DMS114 treated with DMSO at 0.1 percent for 48 hours (cell line): ENCODE data around the gene ANXA3.
"Not testable (repeated sequence)": the region's sequence is repeated elsewhere in the genome, so short reads cannot be mapped to it uniquely, and the experiment has no call there.

Source experiments
- DNase-seq: peaks from one replicate; lab custom pipeline; 2025; ENCODE audit not compliant: unreplicated experiment; lab: John Stamatoyannopoulos, UW

Gene ANXA3

DNA sequence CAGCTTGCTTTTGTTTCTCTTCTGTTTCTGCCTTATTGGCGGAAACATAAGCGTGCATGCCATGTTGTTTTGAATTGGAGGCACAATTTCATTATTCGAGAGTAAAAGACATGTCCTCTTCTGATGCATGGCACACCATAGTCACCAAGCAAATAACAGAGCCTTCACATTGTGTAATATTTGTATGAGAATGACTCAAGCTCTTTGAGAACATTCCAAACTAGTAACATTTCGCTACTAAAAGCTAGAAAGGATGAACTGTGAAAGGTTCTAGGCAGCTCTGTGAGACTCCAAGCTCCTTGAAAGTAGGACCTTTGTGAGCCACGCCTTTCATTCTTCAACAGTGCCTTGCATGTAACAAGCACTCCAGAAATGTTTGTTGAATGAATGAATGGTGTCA lies 9.2 kb upstream of the ANXA3 start:
- DNase-seq = no peak

DNA sequence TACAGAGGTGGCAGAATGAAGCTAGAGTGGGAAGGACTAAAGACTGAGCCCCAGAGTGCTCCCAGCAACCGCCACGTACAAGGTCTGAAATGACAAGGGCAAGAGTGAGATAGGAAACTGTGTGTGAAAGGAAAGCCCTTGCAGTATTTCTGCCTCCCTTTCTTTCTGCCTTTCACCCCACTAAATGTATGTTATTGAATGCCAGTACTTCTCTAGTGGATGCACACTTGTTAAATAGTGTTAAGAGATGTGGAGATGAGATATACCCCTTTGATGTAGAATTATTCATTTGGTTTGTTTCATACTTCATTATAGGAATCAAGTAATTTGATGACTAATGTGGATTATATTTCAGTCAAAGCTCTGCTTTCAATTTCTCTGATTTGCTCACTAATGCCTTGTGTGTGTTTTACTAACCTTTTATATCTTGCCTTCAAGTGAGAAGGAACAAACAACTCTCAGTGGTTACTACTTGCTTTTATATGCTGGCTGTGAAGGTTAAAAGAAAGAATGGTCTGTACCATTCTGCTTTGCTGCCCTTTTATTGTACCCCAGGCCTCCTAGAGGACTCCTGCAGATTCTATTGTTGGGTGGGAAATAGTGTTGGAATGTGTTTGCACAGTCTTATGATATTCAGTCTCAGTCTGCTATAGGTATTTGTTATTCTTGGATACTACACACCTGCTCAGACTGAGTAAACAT lies 8.0 kb upstream of the ANXA3 start:
- DNase-seq = no peak

DNA sequence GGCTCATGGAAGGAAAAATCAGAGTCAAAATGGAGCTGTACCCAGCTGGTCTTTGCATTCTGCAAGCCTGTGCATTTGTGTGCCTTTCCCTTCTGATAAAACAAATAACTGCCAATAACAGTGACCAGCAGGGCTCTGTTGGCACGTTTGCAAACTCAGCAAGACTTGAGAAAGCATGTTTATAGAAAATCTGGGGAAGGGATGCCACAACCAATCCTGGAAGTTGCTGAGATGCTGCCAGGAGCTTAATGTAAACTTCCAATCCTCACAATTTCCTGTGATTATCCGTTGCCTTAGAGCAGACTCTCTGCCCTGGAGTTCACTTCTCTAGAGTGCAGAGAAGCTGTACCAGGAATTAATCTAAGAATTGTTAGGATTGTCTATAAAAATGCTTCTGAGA lies 6.9 kb upstream of the ANXA3 start:
- DNase-seq = no peak

DNA sequence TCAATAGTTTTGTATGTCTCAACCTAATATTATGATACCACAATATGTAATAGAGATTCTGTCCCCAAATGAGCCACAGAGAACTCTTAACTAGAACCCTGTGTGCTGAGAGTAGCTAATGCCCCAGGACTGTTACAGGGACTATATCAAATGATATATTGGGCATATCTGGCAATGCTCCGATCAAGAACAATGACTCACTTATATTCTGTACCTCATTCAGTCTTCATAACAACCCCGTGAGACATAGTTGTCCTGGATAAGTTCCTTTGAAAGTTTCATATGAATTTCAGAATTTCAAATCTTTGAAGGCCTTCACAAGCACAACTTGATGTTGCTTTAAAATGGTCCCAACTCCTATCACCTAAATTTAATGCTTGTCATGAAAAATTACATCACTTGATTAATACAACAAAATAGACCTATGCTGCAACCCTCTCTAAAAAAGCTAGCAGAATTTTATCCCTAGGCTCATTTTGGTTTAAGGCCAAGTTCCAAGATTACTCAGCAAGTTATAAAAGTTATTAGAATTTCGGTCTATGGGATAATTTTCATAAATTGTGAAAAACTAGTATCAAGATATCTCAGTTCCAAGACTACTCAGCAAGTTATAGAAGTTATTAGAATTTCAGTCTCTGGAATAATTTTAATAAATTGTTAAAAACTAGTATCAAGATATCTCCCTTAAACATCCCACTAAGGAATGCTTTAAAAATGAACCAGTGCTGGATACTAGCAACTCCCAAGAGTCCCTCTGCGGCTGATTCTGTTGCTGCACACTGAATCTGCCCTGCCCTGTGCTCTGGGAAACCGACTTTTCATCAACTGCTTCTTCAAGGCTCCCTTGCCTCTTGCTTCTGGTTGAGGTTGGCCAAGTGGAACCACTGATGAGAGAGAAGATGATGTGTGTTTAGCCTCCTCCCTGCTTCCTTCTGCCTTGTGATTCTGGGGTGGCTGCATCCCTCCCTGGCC lies 6.0 kb upstream of the ANXA3 start:
- no peak for DNase-seq

DNA sequence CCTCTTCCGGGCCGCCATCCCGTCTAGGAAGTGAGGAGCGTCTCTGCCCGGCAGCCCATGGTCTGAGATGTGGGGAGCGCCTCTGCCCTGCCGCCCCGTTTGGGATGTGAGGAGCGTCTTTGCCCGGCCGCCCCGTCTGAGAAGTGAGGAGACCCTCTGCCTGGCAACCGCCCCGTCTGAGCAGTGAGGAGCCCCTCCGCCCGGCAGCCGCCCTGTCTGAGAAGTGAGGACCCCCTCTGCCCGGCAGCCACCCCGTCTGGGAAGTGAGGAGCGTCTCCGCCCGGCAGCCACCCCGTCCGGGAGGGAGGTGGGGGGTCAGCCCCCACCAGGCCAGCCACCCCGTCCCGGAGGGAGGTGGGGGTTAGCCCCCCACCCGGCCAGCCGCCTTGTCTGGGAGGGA lies 3.7 kb upstream of the ANXA3 start:
- not testable (repeated sequence) for DNase-seq

DNA sequence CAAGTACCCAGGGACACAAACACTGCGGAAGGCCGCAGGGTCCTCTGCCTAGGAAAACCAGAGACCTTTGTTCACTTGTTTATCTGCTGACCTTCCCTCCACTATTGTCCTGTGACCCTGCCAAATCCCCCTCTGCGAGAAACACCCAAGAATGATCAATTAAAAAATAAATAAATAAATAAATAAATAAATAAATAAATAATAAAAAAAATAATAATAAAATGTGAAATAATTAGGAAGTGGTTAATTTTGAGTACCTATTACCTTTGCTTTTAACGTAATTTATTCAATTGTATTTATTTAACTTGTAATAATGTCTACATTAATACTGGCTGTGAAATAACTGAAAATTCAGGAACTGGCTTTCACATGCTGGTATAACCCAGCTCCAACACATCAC lies 2.7 kb upstream of the ANXA3 start:
- not testable (repeated sequence) for DNase-seq

DNA sequence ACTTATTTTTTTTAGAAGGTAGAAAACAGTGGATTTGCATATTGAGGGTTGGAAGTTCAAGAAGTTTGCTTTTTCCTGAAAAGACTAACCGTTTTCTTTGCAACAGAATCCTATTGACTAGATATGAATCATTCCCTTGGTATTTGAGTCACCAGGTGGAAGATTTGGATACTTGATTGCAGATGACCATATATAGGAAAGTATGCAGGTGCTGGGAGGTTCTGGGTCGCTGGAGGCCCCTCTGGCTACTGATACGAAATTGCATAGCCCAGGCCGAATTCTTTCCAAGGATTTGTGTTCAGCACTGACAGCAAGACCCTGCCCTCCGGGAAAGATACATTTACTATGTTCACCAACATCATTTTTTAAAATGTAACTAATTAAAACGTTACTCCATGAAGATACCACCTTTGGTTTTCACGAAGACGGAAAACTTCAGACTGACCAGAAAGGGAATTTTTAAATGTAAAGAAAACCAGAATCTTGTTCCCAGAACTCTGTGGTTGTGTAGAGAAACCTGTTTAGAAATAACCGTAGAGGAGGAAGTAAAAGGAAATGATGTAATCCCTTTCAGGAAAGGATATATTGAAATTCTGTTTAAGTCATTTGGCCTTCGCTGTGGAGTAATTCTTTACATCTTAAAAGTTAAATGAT lies 946 bp downstream of the ANXA3 start:
- no peak for DNase-seq

DNA sequence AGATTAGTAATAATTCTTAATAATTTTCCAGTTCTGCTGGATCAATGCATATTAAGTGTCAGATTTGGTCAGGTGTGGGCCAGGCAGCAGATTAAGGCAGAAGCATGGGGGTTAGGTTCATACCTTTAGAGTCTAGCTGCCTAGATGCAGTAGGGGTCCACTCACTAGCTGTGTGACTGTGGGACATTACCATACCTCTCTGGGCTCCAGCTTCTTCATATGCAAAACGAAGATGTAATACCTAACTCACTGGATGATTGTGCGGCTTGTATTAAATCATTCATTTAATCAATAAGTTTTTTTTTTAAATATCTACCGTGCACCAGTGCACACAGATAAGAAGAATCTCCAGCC lies 1.4 kb downstream of the ANXA3 start:
- DNase-seq = no peak

DNA sequence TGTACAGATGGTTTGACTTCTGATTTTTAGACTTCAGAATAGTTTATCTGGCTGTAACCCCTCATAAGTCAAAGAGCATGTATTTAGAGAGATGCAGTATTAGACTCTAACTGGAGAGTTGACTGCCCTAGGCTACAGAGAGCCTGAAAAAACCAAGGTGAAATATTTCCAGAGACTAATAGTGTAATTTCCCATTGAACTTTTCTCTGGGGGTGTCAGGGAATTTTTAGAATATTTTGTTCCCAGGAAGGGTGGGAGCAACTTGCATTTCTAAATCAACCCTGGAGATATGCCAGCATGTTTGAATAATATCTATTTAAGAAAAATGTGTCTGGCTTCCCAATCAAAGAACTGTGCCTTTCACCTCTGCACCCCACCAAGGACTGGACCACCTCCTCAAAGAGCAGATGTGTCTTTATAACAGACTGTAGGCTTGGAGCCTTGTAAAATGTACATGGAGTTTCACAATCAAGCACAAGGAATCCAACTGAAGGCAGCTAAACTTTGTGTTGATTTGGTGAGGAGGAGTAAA lies 2.0 kb downstream of the ANXA3 start:
- no peak for DNase-seq

DNA sequence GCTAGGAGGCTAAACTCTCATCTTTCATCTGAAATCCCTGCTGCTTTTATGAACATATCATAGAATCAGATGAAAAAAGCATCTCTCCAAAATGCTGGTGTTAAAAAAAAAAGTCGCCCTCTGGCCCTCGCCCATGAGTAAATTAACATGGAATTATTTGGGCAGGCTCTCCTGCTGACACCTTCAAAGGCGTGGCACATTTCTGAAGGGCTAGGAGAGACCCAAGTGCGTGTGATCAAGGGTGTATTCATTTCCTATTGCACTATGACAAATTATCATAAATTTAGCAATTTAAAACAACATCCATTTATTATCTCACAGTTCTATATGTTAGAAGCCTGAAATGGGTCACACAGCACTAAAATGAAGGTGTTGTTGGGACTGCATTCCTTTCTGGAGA lies 5.1 kb downstream of the ANXA3 start:
- DNase-seq = no peak

DNA sequence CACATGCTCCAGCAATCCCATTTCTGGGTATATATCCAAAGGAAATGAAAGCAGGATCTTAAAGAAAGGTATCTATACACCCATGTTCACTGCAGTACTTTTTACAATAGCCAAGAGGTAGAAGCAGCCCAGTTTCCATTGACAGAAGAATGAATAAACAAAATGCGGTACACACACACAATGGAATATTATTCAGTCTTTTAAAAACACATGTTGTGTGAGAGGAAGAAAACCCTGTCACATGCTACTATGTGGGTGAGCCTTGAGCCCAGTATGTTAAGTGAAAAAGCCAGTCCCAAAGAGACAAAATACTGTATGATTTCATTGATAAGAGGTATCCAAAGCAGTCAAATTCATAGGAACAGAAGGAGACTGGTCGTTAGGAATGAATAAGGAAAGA lies 6.3 kb downstream of the ANXA3 start:
- DNase-seq = no peak

DNA sequence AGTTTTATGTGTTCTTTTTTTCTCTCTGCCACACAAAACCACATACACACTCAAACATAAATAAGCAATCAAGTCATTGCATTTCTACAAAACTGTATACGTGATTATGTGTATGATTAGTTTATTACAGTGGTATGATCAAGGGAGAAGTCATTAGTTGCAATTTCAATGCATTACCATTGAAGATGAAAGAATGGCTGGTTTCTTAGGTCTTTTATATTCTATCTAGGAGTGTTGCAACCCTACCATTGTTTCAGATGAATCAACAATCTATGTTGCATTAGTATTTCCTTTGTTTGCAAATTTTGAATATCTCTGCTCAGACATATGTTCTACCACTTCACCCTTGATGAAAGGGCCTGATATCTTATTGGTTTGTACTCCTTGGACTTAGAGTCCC lies 6.8 kb downstream of the ANXA3 start:
- no peak for DNase-seq

DNA sequence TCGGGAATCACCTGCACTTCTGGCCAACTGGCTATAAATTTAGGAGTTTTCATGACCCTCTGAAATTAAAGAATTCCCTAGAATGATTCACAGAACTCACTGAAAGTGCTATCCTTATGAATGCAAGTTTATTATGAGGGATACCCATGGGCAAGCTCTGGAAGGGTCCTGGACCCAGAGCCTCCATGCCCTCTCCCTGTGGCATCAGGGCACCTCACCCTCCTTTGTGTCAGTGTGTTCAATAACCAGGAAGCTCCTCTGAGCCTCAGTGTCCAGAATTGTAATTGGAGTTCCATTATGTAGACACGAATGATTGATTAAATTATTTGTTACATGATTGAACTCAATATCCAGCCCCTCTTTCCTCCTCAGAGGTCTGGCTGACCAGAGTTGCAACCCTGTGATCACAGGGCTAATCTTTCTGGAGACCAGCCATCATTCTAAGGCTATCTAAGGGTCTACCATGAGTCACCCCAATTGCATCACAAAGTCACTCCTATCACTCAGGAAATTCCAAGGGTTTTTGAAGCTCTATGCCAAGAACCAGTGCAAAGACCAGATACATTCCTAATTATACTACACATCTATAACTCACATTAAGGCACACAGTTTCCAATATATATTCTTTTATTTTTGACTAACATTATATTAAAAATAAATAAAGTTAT lies 8.9 kb downstream of the ANXA3 start:
- no peak for DNase-seq

DNA sequence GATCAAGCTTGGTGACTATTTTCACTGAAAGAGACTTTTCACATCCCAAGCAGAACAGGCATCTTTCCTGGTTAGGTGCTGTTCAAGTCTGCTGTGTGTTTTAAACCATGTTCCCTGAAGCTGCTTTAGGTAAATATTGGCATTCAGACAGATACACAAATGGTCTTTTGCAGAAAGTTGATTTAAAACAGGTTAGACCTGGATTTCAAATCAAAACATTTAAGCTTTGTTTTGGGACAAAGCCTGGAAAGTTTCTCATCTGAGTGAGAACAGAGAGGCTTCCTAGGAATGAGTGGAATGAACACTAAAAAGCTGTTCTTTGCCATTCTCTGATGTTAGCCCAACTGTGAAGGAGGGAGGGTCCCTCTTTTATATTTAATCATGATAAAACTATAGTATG lies 10.1 kb downstream of the ANXA3 start:
- no peak for DNase-seq

DNA sequence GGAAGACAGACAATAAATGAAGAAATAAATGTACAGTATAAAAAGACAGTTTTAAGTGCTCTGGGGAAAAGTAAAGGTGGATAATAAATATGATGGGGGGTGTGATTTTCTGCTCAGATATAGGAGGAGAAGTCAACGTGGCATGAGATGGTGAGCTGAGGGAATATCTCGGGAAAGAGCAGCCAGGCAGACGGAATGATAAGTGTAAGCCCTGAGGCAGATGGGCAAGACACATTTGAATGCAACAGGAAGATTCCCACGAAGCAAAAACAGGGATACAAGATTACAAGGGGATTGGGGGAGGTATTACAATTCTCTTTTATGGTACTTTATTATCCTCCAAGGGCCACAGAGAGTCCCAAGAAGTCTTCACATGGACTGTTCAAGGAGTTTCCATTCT lies 11.1 kb downstream of the ANXA3 start:
- DNase-seq = no peak

DNA sequence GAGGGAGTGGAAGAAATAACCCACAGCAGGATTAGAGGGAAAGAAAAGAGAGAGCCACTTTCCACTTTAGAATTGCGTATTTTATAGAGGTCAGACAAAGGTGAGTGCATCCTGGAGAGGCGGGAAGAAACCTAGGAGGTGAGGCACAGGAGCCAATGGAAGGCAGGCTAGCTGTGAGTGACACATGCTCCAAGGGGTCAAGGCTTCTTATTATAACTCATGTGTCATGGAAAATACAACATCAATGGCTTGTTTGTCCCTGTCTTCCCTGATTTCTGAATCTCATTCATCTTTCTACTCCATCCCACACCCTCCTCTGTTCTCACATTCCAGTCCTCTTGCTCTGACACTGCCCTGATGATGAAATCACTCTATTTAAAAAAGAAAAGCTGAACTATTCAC lies 14.4 kb downstream of the ANXA3 start:
- DNase-seq = no peak

DNA sequence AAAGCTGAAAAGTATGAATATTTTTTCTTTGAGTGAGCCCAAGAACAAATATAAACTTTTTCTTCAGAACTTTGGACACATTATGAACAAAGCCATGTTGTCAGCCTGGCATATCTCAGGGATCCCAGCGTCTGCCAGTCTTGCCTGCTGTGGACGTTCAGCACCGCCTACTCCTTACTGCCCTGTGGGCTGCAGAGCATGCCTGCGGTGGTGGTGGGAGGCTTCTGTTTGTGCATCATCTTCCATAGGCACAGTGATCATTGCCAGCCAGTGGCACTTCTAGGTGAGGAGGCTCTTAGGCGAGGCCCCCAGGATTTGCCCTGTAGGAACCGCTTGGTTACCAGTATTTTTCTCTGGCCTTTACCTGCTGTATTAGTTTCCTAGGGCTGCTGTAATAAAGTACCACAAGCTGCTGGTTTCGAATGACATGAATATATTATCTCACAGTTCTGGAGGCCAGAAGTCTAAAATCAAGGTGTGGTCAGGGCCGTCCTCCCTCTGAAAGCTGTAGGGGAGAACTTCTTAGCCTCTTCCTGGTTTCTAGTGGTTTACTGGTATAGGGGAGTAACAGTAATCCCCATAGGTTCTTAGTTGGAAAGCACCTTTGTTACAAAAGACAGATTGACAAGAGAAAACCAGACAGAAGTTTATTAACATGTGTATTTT lies 15.4 kb downstream of the ANXA3 start:
- DNase-seq = no peak

DNA sequence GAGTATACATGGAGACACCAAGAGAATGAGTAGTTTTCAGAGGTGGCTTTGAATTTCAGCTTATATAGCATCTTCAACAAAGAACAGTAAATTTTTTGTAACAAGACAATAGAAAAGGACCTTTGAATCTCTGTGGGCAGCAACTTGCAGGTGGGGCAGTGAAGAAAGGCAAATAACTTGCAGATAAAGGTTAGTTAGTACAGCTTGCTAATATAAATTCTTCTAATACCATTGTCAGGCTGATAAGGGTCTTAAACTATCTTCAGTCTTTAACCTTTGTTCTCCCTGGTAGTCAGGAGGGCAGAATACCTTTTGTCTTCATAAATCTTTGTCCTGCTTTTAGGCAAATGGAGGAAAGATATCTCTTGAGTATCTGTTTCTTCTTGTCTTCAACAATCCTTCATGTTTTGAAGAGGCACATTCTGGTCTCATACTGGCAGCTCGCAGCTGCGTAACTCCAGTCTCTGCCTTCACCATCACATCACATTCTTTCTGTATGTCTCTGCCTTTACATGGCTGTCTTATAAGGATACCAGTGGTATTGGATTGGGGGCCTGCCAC lies 16.0 kb downstream of the ANXA3 start:
- DNase-seq = no peak

DNA sequence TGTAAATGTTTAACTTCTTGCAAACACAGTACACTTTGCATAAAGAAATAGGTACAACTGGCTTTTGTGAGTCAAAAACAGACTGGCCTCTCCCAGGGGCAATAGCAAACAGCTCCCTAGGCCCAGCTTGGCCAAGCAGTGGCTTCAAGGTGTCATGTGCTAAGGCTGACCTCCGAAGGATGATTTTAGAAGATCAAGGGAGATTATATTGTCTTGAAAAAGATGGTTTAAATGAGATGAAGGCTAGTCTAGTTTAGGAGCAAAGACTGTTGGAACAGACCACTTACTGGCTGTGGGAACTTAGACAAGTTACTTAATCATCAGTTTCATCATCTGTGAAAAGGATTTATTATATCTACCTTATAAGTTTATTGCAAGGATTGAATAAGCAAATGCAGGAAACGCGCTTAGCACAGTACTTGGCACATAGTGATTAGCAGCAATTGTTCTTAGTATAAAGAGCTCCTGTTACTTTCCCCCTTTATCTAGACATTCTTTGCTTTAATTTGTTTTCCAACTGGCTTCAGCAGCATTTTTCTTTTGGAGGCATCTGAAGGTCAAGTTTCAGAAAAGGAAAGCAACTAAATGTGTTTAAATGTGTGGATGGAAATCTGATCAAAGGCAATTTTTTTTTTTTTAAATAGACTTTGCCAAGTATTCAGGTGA lies 17.2 kb downstream of the ANXA3 start:
- no peak for DNase-seq

DNA sequence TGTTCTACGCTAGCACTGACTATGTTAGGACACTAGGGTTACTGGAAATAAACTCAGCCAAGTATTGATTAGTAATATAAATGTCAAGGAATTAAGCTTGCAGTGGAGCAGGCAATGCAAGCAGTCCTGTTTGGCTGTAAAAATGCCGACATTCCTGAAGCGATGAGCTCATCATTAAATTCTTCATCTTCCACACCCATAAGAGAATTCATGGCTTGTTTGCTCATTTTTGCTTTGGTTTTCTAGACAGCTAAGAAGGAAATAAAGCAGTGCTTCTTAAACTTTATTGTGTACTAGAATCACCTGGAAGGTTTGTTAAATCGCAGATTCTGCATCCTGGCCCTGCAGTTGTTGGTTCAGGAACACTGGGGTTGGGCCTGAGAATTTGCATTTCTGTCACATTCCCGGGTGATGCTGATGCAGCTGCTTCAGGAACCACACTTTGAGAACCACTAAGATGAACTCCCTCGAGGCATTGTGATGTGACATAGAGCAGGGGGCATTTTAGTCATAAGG lies 17.8 kb downstream of the ANXA3 start:
- DNase-seq = no peak
